ENCODE results near the gene ZBTB25.

The ZBTB25 gene

DNA sequence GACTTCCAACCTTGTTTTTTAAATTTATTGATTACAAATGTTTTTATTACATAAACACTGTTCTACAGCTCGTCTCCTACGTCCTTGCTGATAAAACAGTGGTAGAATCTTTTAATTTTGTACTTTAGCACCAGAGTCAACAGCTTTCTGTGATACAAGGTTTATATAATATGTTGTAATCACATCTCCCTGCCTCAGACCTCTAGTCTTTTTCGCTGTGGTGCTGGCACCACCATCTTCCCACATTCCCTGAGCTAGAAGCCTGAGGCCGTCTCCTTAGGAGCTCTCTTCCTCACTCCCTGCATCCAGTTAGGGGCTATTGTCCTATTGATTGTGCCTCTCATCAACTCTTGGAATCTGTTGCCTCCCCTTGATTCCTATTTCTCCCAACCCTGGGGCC is 98.3 kb downstream of the ZBTB25 start:
- DNase-seq (ENCODE audit: low read depth in 3 of 3, low spot score in 1 of 3), result no peak

- no peak for DNase-seq (ENCODE audit: low read depth in 3 of 3, low spot score in 1 of 3)
Observed at GRCh38 chr14:64401949-64402348, 101.7 kb downstream of the ZBTB25 start.

GRCh38 chr14:64400829-64401459 is 102.7 kb downstream of the ZBTB25 start:
- DNase-seq (ENCODE audit: low read depth in 3 of 3, low spot score in 1 of 3), result no peak
